ENCODE data around the gene KMT5B.

GRCh38 chr11:68115285-68115684, 97.8 kb downstream of the KMT5B start:
- TF ChIP-seq CTCF (IDR thresholded peaks at IDR 0.05) (no peak), POLR2A (IDR thresholded peaks at IDR 0.05) (no peak)

Data from ovary (tissue), 3 donors.